Bronchial epithelial cell (primary cell): ENCODE results near the gene FEN1. TPM values are rescaled to one million over a fixed set of nuclear protein-coding genes. Genes with fewer than 3 reads are reported as not detected.

ENCODE experiments used
- DNase-seq: peaks from one replicate; pipeline ENCODE4 v3.0.0-alpha.2; 2010; ENCODE audit warnings: low read depth
- FAIRE-seq: peaks from 2 replicates; lab custom pipeline; 2011; peaks lifted over from hg19 to GRCh38; lab: Jason Lieb, UNC
- H3K27me3 ChIP-seq: 2 replicates; pipeline ENCODE4 v1.5.1; 2011; ENCODE audit warnings: low read length; ENCODE audit not compliant: control insufficient read depth, insufficient read depth
- H3K36me3 ChIP-seq: 2 replicates; pipeline ENCODE4 v1.5.1; 2011; ENCODE audit warnings: low read length; ENCODE audit not compliant: control insufficient read depth, insufficient read depth
- H3K4me3 ChIP-seq: 2 replicates; pipeline ENCODE4 v1.5.1; 2011; ENCODE audit warnings: mild to moderate bottlenecking, low read depth, low read length, control low read depth
- total RNA-seq: library from RNA; depleted of rRNA; stranded (reverse); fragments of >200 nt; gene quantifications from 2 replicates; pipeline ENCODE4 v1.2.1, GENCODE V29; 2014
- TF ChIP-seq, protein P1 (sequence below): IDR thresholded peaks from 2 replicates; pipeline ENCODE4 v1.5.1; 2011; ENCODE audit warnings: mild to moderate bottlenecking, moderate library complexity, low read length, control low read depth, inconsistent platforms; ENCODE audit not compliant: insufficient read depth, severe bottlenecking

FEN1 gene
- total RNA-seq, 1 donor from 2014 or later, result 9.7 TPM

GRCh38 chr11:61828629-61829407 lies 36.1 kb downstream of the FEN1 start:
- TF ChIP-seq, protein P1, sequence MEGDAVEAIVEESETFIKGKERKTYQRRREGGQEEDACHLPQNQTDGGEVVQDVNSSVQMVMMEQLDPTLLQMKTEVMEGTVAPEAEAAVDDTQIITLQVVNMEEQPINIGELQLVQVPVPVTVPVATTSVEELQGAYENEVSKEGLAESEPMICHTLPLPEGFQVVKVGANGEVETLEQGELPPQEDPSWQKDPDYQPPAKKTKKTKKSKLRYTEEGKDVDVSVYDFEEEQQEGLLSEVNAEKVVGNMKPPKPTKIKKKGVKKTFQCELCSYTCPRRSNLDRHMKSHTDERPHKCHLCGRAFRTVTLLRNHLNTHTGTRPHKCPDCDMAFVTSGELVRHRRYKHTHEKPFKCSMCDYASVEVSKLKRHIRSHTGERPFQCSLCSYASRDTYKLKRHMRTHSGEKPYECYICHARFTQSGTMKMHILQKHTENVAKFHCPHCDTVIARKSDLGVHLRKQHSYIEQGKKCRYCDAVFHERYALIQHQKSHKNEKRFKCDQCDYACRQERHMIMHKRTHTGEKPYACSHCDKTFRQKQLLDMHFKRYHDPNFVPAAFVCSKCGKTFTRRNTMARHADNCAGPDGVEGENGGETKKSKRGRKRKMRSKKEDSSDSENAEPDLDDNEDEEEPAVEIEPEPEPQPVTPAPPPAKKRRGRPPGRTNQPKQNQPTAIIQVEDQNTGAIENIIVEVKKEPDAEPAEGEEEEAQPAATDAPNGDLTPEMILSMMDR, result peak; percentile 63
- Histone ChIP-seq H3K4me3 (peak overlapping the region; percentile 61), H3K36me3 (peaks cover 6% of the 10 kb centered on the region), H3K27me3 (no peaks in the 10 kb centered on the region)
- FAIRE-seq, result no peak
- peak; percentile 13 for DNase-seq

GRCh38 chr11:61829806-61830205 lies 37.1 kb downstream of the FEN1 start:
- H3K36me3 ChIP-seq, result peaks cover 6% of the 10 kb centered on the region
- FAIRE-seq (no peak), DNase-seq (no peak)
- H3K27me3 ChIP-seq, result no peaks in the 10 kb centered on the region
- H3K4me3 ChIP-seq, result no peak overlapping the region
- TF ChIP-seq, protein P1, result no peak

DNA sequence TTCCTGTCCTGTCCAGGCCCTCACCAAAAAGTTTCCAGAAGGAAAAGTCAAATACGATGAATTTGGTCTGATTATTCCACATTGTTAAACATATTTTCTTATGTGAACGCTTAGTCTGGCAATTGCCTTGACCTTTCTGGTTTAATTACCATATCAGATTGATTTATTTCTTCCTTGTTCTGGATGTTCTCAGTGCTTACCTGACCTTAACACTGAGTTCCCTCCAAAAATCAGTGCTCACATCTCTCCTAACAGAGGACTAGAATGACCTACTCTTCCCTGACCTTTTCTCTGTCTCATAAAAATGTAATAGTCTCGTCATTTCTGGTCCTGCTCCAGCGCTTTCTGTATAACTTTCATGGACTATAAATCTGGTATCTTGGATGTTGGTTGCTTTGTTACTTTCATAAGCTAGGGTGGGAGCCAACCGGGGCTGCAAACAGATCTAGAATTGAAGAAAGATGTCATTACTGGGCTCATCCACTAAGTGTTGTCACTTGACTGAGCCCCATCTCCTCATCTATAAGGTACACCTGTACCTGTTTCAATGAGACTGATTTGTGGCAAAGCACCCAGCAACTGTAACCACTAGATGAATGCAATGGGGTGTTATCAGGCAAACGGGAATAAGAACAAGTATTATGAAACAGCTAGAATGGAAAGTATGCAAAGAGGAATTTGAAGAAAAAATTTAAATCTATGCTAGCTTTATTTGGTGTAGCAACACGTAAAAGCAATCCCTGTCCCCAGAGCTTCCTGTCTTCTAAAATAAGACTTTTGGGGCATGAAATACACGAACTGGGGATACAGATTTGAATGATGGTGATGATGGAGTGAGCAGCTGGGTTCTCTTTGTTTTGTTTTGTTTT lies 37.8 kb downstream of the FEN1 start:
- no peak for DNase-seq
- H3K36me3 ChIP-seq, result peaks cover 6% of the 10 kb centered on the region
- no peak overlapping the region for H3K4me3 ChIP-seq
- no peak for FAIRE-seq
- no peaks in the 10 kb centered on the region for H3K27me3 ChIP-seq
- TF ChIP-seq, protein P1, result no peak

DNA sequence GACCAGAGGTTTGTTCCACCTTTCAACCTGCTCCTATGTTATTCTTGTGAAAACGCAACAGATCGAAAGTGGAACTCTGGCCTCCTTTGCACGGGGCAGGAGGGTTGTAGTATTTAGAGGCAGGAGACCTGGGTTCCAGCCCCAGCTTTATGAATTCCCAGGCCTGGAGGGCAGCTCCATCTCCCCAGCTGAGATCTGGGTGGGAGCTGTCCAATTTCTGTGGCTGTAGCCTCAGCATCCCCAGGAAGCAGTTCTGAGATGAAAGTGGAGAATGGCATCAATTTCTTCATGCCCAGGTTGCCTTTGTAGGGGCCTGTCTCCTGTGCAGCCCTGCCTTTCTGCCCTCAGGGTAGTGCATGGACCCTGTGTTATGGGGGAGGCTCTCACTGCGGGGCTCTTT lies 39.5 kb downstream of the FEN1 start:
- no peak for FAIRE-seq
- no peak for DNase-seq
- peaks cover 6% of the 10 kb centered on the region for H3K36me3 ChIP-seq
- TF ChIP-seq, protein P1, result no peak
- H3K4me3 ChIP-seq, result no peak overlapping the region
- no peaks in the 10 kb centered on the region for H3K27me3 ChIP-seq

- FAIRE-seq (no peak), DNase-seq (no peak)
- peaks cover 6% of the 10 kb centered on the region for H3K36me3 ChIP-seq
Measured at GRCh38 chr11:61832754-61833153, 40.0 kb downstream of the FEN1 start.

More at GRCh38 chr11:61832754-61833153, 40.0 kb downstream of the FEN1 start:
- TF ChIP-seq, protein P1, result no peak
- H3K4me3 ChIP-seq, result no peak overlapping the region
- no peaks in the 10 kb centered on the region for H3K27me3 ChIP-seq
